Prostate gland (tissue), 2 donors: Measurements from ENCODE around the gene NTN1. TPM values are rescaled to one million over a fixed set of nuclear protein-coding genes. Genes with fewer than 3 reads are reported as not detected.
"Not testable (repeated sequence)": the region's sequence is repeated elsewhere in the genome, so short reads cannot be mapped to it uniquely, and the experiment has no call there.

ENCODE experiments used
- DNase-seq: peaks from one replicate; pipeline ENCODE4 v3.0.0-alpha.2; 2019; ENCODE audit warnings: low spot score
- H3K27ac ChIP-seq, 2 donors: fragments of 200-600 bp; sonication (generic); 2 replicates each; pipeline ENCODE4 v1.5.1; 2017 to 2019
- H3K27me3 ChIP-seq: fragments of 200-600 bp; sonication (generic); replicated peaks from 2 replicates; pipeline ENCODE4 v1.5.1; 2019; ENCODE audit not compliant: insufficient read depth
- H3K36me3 ChIP-seq, 2 donors: fragments of 200-600 bp; sonication (generic); 1 replicate in 1 of 2; 2 replicates in 1 of 2; pipeline versions ENCODE4 v1.5.1 to v1.8.1; 2017 to 2019
- H3K4me1 ChIP-seq: fragments of 200-600 bp; sonication (generic); replicated peaks from 2 replicates; pipeline ENCODE4 v1.5.1; 2019
- H3K4me3 ChIP-seq, 2 donors: fragments of 200-600 bp; sonication (generic); 2 replicates each; pipeline ENCODE4 v1.5.1; 2017 to 2019
- H3K9me3 ChIP-seq: fragments of 200-600 bp; sonication (generic); 2 replicates; pipeline ENCODE4 v1.5.1; 2017
- CTCF ChIP-seq, 4 experiments: fragments of 200-600 bp in 2 of 4; fragments of 450-650 bp in 2 of 4; sonication (generic) in 2 of 4; IDR thresholded peaks; 1 replicate in 3 of 4; 2 replicates in 1 of 4; pipeline ENCODE4 v1.5.1; 2016 to 2019; ENCODE audit warnings: antibody characterized with exemption in 4 of 4, mild to moderate bottlenecking in 2 of 4, moderate library complexity in 2 of 4
- POLR2A ChIP-seq: fragments of 450-650 bp; IDR thresholded peaks from one replicate; pipeline ENCODE4 v1.6.1; 2016; ENCODE audit warnings: antibody characterized with exemption, mild to moderate bottlenecking
- POLR2AphosphoS5 ChIP-seq: sonication (generic); formaldehyde crosslinking; IDR thresholded peaks from one replicate; pipeline ENCODE4 v1.6.1; 2017; ENCODE audit warnings: antibody characterized with exemption
- WGBS: methylation state at CpG from one replicate; pipeline ENCODE4 v1.1.5; 2018; 5-methylcytosine and 5-hydroxymethylcytosine counted together
- intact Hi-C: fragments of 100-400 bp; cut with DNase I; formaldehyde crosslinking; loops from one replicate; pipeline ENCODE4 v1.14.2; 2022
- total RNA-seq, 2 donors: library from RNA; depleted of rRNA; stranded (reverse); fragments of >200 nt; gene quantifications; one replicate each; pipeline ENCODE4 v1.1.0, GENCODE V29; 2016

Gene NTN1
- total RNA-seq, 2 donors from 2014 or later = 9.2 to 11.4 TPM

- 76% methylated on average over 18 of the region's 18 CpGs for WGBS
- Histone ChIP-seq H3K4me3 (no peak overlapping the region), H3K4me1 (no peaks in the 10 kb centered on the region), H3K36me3 (no peaks in the 10 kb centered on the region), H3K27me3 (no peaks in the 10 kb centered on the region), H3K27ac (no peak overlapping the region), H3K9me3 (no peaks in the 10 kb centered on the region)
- TF ChIP-seq POLR2AphosphoS5 (no peak), CTCF (IDR thresholded peaks at IDR 0.05) (no peak), POLR2A (no peak)
- DNase-seq = no peak
- intact Hi-C loops = no loop called here
Observed at GRCh38 chr17:9104370-9105041, 83.2 kb downstream of the NTN1 start.

- H3K4me1 ChIP-seq = no peaks in the 10 kb centered on the region
- no peaks in the 10 kb centered on the region for H3K9me3 ChIP-seq
- intact Hi-C loops = no loop called here
- no peaks in the 10 kb centered on the region for H3K36me3 ChIP-seq
- H3K27ac ChIP-seq = no peak overlapping the region
- H3K27me3 ChIP-seq = no peaks in the 10 kb centered on the region
- TF ChIP-seq POLR2A (no peak), POLR2AphosphoS5 (no peak), CTCF (IDR thresholded peaks at IDR 0.05) (no peak)
- 61% methylated on average over 9 of the region's 9 CpGs for WGBS
- H3K4me3 ChIP-seq = no peak overlapping the region
- DNase-seq = no peak
Observed at GRCh38 chr17:9105068-9105868, 84.0 kb downstream of the NTN1 start.

- H3K4me3 ChIP-seq, DNase-seq, H3K9me3 ChIP-seq, intact Hi-C loops, H3K27ac ChIP-seq, H3K4me1 ChIP-seq, H3K36me3 ChIP-seq, H3K27me3 ChIP-seq: not testable (repeated sequence)
- 92% methylated on average over 9 of the region's 9 CpGs for WGBS
Observed at GRCh38 chr17:9106278-9106677, 85.0 kb downstream of the NTN1 start.

- 75% methylated on average over 4 of the region's 4 CpGs for WGBS
- H3K9me3 ChIP-seq = no peaks in the 10 kb centered on the region
- no peaks in the 10 kb centered on the region for H3K27me3 ChIP-seq
- TF ChIP-seq CTCF (IDR thresholded peaks at IDR 0.05) (no peak), POLR2AphosphoS5 (no peak), POLR2A (no peak)
- H3K36me3 ChIP-seq = no peaks in the 10 kb centered on the region
- H3K4me1 ChIP-seq = no peaks in the 10 kb centered on the region
- no peak overlapping the region for H3K4me3 ChIP-seq
- H3K27ac ChIP-seq = no peak overlapping the region
- no peak for DNase-seq
- intact Hi-C loops = no loop called here
Observed at GRCh38 chr17:9107527-9107926, 86.2 kb downstream of the NTN1 start.

GRCh38 chr17:9108146-9108545 lies 86.8 kb downstream of the NTN1 start:
- DNase-seq = no peak
- intact Hi-C loops = no loop called here
- Histone ChIP-seq H3K27ac (no peak overlapping the region), H3K36me3 (no peaks in the 10 kb centered on the region), H3K4me1 (no peaks in the 10 kb centered on the region), H3K9me3 (no peaks in the 10 kb centered on the region), H3K4me3 (no peak overlapping the region), H3K27me3 (no peaks in the 10 kb centered on the region)
- 86% methylated on average over 6 of the region's 6 CpGs for WGBS
- TF ChIP-seq POLR2AphosphoS5 = no peak
- no peak for TF ChIP-seq CTCF (IDR thresholded peaks at IDR 0.05)
- no peak for TF ChIP-seq POLR2A
